Activated T-cell treated with anti-CD3 and anti-CD28 coated beads, Interleukin-2, amount 50 U/mL, for 24 hours (primary cell): ENCODE results near the gene FCHSD1.

Experiments used
- DNase-seq: peaks from one replicate; pipeline ENCODE4 v3.0.0-alpha.2; 2020
- H3K27ac Mint-ChIP-seq: 2 replicates; pipeline ENCODE4 v1.8.0; 2020; ENCODE audit warnings: mild to moderate bottlenecking, mixed read lengths
- H3K27me3 Mint-ChIP-seq: 2 replicates; pipeline ENCODE4 v1.8.0; 2020; ENCODE audit warnings: mixed read lengths
- H3K36me3 Mint-ChIP-seq: 2 replicates; pipeline ENCODE4 v1.8.0; 2020; ENCODE audit warnings: low read depth, mixed read lengths
- H3K4me1 Mint-ChIP-seq: 2 replicates; pipeline ENCODE4 v1.8.0; 2020; ENCODE audit warnings: low read depth, mixed read lengths
- H3K4me3 Mint-ChIP-seq: 2 replicates; pipeline ENCODE4 v1.8.0; 2020; ENCODE audit warnings: mild to moderate bottlenecking, moderate library complexity, mixed read lengths
- H3K9me3 Mint-ChIP-seq: 2 replicates; pipeline ENCODE4 v1.8.0; 2020; ENCODE audit warnings: mixed read lengths

Gene FCHSD1

DNA sequence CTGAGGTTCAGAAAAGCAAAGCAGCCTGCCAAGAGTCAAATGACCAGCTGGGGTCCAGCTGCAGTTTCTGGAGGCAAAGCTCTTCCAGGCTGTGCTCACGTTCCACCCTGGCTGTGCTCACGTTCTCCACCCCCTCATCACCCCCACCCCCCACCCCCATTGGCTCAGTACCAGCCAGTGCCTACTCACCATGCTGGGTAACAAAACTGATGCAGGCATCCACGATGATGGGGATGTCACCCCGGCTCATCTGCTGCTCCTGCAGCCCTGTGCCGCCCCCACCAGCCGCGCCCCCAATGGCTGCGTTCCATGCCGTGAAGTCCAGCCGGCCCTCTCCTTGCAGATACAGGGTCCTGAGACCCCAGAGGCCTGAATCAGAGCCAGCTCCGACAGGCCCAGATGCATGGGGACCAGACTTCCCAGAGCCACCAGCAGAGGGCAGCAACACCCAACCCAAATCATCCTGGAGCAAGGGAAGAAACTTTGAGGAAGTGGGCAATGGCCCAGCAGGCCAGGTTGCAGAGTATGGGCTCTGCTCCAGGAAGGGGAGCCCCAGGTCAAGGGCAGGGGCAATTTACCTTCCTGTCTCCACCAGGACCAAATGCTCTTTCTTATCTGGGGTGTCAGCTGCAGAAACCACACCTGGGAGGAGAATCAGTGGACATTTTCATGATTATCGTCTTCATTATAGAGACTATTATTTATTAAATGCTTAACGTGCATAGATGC, 13.7 kb upstream of the FCHSD1 start:
- peaks cover 5% of the 10 kb centered on the region for H3K4me1 Mint-ChIP-seq
- no peaks in the 10 kb centered on the region for H3K27me3 Mint-ChIP-seq
- H3K27ac Mint-ChIP-seq: no peak overlapping the region
- no peaks in the 10 kb centered on the region for H3K36me3 Mint-ChIP-seq
- H3K4me3 Mint-ChIP-seq: no peak overlapping the region
- H3K9me3 Mint-ChIP-seq: no peaks in the 10 kb centered on the region
- peak; percentile 88 for DNase-seq

DNA sequence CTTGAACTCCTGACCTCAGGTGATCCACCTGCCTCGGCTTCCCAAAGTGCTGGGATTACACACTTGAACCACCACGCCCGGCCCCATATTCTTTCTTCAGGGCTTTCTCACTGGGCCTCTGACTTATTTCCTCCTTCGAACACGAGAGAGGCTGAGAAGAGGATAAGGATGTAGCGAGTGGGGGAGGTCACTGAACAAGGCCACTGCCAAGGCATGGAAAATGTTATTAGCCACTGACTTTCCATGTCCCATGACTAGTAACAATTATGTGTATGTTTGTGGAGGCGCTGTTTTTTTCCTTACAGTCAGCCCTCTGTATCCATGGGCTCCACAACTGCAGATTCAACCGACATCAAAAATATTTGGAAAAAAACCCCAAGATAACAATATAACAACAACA, 12.3 kb upstream of the FCHSD1 start:
- no peak for DNase-seq
- H3K36me3 Mint-ChIP-seq: no peaks in the 10 kb centered on the region
- no peaks in the 10 kb centered on the region for H3K9me3 Mint-ChIP-seq
- H3K4me3 Mint-ChIP-seq: no peak overlapping the region
- no peaks in the 10 kb centered on the region for H3K27me3 Mint-ChIP-seq
- H3K27ac Mint-ChIP-seq: no peak overlapping the region
- H3K4me1 Mint-ChIP-seq: peaks cover 5% of the 10 kb centered on the region

DNA sequence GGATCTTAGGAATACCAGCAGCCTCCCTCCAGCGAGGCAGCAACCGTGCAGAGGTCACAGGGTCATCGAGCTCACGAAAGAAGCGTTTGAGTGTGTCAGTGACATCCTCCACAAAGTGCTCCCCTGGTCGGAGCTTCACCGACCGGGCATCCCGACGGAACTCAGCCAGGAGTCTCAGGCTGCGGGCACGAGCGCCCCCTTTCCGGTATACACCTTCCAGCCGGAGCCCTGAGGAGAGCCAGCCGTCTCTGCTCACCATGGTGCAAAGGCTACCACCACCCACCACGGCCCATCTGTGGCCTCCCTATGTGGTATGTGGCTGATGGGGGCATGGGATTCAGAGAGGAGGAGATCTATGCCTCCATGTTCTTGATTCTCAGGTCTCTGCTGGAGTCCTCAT, 10.8 kb upstream of the FCHSD1 start:
- peaks cover 8% of the 10 kb centered on the region for H3K4me1 Mint-ChIP-seq

DNA sequence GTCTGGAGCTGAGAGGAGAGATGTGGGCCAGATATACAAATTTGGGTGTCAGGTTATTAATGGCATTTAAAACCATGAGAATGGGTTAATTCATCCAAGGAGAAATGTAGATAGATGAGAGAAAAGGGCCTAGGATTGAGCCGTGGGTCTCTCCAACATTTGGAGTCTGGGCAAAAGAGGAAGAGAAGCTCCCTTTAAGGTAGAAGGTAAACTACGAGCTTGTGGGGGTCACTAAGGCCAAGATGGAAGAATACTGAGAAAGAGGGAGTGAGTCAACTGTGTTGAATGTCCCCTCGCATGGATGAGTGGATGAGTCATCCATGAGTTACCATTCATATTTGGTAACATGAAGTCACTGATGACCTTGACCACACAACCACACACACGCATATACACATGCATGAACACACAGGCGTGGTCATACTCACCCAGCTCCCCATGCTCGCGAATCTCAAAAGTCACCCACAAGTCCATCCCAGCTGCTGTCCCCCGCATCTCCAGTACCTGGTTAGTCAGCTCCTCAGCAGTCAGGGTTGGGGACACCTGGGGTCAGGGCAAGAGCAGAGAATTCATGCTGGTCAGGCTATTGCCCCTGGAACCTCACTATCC, 6.8 kb upstream of the FCHSD1 start:
- Mint-ChIP-seq H3K27ac (no peak overlapping the region), H3K4me1 (peaks cover 3% of the 10 kb centered on the region), H3K36me3 (no peaks in the 10 kb centered on the region), H3K4me3 (no peak overlapping the region), H3K9me3 (no peaks in the 10 kb centered on the region), H3K27me3 (no peaks in the 10 kb centered on the region)
- no peak for DNase-seq

More for the DNA sequence above, 10.8 kb upstream of the FCHSD1 start:
- Mint-ChIP-seq H3K27ac (no peak overlapping the region), H3K27me3 (no peaks in the 10 kb centered on the region), H3K4me3 (no peak overlapping the region), H3K9me3 (no peaks in the 10 kb centered on the region), H3K36me3 (no peaks in the 10 kb centered on the region)
- DNase-seq: no peak

DNA sequence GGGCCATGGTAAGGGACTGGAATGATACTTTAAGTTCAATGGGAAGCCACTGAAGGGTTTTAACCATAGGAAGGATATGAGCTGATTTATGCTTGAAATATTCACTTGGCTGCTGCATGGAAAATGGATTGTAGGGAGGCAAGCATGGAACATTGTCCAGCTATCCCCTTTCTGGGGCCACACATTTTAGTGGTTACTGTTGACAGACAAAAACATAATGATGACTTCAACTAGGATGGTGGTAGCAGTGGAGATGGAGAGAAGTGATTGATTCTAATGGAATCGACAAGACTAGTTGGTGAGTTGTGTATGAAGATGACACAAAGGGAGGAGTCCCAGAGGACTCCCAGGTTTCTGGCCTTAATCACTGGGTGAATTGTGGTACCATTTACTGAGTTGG, 6.2 kb upstream of the FCHSD1 start:
- DNase-seq: no peak
- peaks cover 3% of the 10 kb centered on the region for H3K4me1 Mint-ChIP-seq
- H3K36me3 Mint-ChIP-seq: no peaks in the 10 kb centered on the region
- no peaks in the 10 kb centered on the region for H3K9me3 Mint-ChIP-seq
- H3K4me3 Mint-ChIP-seq: no peak overlapping the region
- H3K27ac Mint-ChIP-seq: no peak overlapping the region
- no peaks in the 10 kb centered on the region for H3K27me3 Mint-ChIP-seq

DNA sequence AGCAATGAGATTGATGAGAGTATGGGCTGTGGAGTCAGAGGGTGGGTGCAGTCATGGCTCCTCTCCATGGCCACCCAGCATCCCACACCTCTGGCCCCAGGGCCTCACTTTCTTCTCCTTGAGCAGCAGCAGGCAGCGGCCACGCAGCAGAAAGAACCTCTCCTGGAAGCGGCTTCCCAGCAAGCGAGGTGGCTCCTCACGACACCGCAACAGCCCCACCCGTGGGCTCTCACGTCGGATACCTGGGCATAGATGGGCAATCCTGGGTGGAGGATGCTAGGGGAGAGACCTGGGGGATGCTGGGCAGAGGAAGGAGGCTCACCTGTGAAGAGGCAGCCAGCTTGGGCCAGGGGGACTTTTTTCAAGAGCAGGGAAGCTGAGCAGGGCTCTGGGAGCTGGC, 5.2 kb upstream of the FCHSD1 start:
- H3K27ac Mint-ChIP-seq: no peak overlapping the region
- no peak for DNase-seq
- no peaks in the 10 kb centered on the region for H3K36me3 Mint-ChIP-seq
- H3K9me3 Mint-ChIP-seq: no peaks in the 10 kb centered on the region
- H3K4me3 Mint-ChIP-seq: no peak overlapping the region
- peaks cover 13% of the 10 kb centered on the region for H3K4me1 Mint-ChIP-seq
- H3K27me3 Mint-ChIP-seq: no peaks in the 10 kb centered on the region

DNA sequence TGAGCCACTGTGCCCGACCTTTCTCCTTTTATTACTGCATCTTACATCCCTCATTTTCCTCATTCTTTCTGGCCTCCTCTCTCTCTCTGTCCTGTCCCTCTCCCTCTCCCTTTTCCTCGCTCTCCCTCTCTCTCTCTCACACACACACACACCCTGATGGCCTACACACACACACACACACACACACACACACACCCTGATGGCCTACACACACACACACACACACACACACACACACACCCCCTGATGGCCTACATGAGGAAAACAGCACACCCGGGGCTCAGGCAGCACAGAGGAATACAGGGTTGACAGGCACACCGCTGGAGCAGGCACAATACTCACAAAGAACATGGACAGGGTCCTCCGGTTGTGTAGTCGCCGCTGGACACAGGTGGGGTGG, 3.8 kb upstream of the FCHSD1 start:
- no peak for DNase-seq
- Mint-ChIP-seq H3K27me3 (no peaks in the 10 kb centered on the region), H3K4me3 (no peak overlapping the region), H3K27ac (no peak overlapping the region), H3K4me1 (peaks cover 22% of the 10 kb centered on the region), H3K9me3 (no peaks in the 10 kb centered on the region), H3K36me3 (peaks cover 2% of the 10 kb centered on the region)

DNA sequence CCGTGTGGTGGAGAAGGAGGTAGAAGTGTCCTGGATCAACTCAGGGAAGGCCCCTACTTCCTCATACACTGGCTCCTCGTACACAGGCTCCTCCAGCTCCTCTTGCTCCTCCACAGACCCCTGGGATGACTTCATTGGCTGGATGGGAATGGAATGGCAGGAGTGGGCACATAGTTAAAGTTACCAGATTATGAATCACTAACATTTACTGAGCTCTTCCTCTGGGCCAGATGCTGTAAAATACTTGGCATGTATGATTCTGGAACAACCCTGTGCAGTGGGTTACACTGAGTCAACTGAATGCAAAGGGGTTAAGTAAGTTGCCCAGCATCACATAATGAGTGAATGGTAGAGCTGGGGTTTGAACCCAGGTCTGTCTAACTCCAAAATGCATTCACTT, 3.1 kb upstream of the FCHSD1 start:
- Mint-ChIP-seq H3K36me3 (peaks cover 2% of the 10 kb centered on the region), H3K27ac (no peak overlapping the region), H3K27me3 (no peaks in the 10 kb centered on the region), H3K4me3 (no peak overlapping the region), H3K9me3 (no peaks in the 10 kb centered on the region), H3K4me1 (peaks cover 28% of the 10 kb centered on the region)
- DNase-seq: no peak

DNA sequence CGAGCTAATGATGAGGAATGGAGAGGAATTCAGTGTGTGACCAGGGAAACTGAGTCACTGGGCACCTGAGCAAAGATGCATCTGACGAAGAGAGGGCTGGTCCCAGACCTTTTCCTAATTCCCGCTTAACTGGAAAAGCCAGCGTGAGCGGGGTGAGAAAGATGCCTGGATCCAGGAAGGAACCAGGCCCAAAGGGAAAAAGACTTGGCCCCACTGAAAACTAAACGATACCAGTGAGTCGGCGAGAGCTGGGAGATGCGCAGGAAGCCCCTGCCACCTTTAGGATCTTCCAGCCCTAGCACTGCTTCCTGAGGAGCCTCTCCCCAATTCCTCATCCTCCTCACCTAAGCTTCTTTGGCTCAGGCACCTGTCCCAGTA, 499 bp upstream of the FCHSD1 start:
- no peaks in the 10 kb centered on the region for H3K27me3 Mint-ChIP-seq
- peaks cover 17% of the 10 kb centered on the region for H3K36me3 Mint-ChIP-seq
- peak overlapping the region; percentile 94 for H3K4me3 Mint-ChIP-seq
- DNase-seq: no peak
- no peaks in the 10 kb centered on the region for H3K9me3 Mint-ChIP-seq
- H3K27ac Mint-ChIP-seq: peak overlapping the region; percentile 74
- peaks cover 28% of the 10 kb centered on the region for H3K4me1 Mint-ChIP-seq

DNA sequence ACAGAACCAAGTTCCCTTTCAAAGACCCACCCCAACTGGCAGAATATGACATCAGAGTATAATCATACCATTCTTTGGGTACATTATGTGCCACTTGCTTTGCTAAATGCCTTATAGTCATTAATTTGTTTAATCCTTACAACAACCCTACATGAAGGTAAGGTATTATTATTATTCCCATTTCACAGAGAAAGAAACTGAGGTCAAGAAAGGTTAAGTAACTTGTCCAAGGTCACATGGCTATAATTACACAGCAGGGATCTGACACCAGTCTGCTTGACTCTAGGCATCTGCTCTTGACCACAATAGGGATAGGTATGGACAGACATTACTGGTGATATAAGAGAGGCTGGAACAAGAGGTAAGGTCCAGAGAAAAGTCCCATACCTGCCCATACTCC, 1.2 kb downstream of the FCHSD1 start:
- Mint-ChIP-seq H3K4me3 (peak overlapping the region; percentile 94), H3K27ac (peak overlapping the region; percentile 79), H3K9me3 (no peaks in the 10 kb centered on the region), H3K27me3 (no peaks in the 10 kb centered on the region), H3K4me1 (peaks cover 28% of the 10 kb centered on the region), H3K36me3 (peaks cover 33% of the 10 kb centered on the region)
- no peak for DNase-seq

DNA sequence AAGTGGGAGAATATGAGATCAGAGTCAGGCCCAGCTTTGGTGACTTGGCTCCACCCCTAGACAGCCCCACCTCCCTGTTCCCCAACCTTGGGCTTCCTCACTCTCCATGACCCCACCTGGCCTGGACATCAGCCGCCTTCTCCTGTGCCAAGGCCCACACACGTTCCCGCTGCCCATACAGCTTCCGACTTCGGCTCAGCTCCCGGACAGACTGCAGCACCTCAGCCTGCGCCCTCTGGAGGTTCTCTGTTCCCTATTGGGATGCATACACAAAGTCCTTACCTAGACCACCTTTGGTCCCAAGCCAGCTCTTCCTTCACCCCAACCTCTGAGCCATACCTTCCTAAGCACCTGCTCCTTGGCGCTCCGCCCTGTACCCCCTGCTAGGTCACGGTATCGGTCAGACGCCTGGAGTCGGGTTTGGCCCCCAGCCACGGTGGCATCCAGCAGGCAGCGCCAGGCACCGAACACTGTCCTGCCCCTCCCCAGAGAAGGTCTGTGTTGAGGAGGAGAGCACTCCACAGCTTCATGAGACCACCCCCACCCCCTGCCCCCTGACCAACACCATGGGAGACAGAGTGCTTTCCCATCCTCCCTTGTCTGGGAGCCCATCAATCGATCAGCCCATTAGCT, 2.0 kb downstream of the FCHSD1 start:
- DNase-seq: no peak
- Mint-ChIP-seq H3K36me3 (peaks cover 41% of the 10 kb centered on the region), H3K27ac (peak overlapping the region; percentile 48), H3K4me3 (no peak overlapping the region), H3K4me1 (peaks cover 28% of the 10 kb centered on the region), H3K27me3 (no peaks in the 10 kb centered on the region), H3K9me3 (no peaks in the 10 kb centered on the region)

DNA sequence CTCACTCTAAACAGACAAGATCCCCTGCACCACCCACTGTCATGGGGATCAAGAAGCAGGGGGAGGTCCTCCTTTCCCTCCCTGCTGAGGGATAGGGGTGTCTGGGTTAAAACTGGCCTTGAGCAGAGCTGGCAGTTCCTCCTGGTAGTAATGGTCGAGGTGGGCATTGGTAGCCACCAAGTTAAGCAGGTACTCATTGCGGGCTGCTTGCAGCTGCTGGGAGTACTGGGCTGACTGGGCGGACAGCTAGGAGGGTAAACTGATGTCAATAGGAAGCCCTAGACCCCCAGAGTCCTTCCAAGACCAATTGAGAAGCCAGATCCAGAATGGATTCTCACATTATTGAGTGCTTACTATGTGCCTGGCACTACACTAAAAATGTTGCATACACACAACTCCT, 3.4 kb downstream of the FCHSD1 start:
- Mint-ChIP-seq H3K27me3 (no peaks in the 10 kb centered on the region), H3K36me3 (peaks cover 51% of the 10 kb centered on the region), H3K4me3 (no peak overlapping the region), H3K4me1 (peaks cover 28% of the 10 kb centered on the region), H3K27ac (peak overlapping the region; percentile 19), H3K9me3 (no peaks in the 10 kb centered on the region)
- DNase-seq: no peak

DNA sequence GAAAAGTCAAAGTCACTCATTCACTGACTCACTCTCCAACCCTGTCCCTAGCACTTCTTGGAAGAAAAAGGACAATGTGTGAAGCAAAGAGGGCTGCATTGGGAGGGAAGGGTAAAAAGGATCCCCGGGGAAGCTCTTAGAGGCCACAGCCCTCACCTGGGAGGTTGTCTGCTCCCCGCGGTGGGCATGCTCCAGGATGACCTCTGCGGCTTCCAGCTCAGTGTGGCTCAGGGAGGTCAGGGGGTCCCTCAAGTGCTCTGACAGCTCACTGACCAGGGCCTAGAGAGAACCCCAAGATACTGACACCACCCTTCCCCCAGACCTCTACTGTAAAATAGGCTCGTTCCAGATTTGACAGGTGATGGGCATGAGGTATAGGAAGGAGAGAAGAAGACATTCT, 4.0 kb downstream of the FCHSD1 start:
- Mint-ChIP-seq H3K27ac (peak overlapping the region; percentile 19), H3K4me1 (peaks cover 26% of the 10 kb centered on the region), H3K4me3 (no peak overlapping the region), H3K36me3 (peaks cover 57% of the 10 kb centered on the region), H3K27me3 (no peaks in the 10 kb centered on the region), H3K9me3 (no peaks in the 10 kb centered on the region)
- no peak for DNase-seq

DNA sequence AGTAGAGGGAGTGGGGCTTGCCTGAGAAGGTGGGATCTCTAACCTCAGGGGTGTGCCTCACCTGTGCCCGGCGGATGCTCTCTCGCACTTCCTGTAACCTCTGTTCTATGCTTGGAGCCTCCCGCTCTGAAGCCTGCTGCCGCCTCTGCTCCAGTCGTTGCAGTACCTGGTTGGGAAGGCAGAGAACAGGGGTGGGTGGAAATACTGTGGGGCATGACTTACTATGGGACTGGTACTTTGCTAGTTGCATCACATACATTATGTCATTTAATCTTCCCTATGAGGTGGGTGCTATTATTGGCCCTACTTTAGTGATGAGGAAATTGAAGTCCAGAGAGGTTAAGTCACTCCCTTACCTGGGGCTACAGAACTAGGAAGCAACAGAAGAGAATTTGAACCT, 5.2 kb downstream of the FCHSD1 start:
- Mint-ChIP-seq H3K9me3 (no peaks in the 10 kb centered on the region), H3K4me1 (peaks cover 29% of the 10 kb centered on the region), H3K4me3 (no peak overlapping the region), H3K27ac (peak overlapping the region; percentile 24), H3K27me3 (no peaks in the 10 kb centered on the region), H3K36me3 (peaks cover 68% of the 10 kb centered on the region)
- DNase-seq: no peak

DNA sequence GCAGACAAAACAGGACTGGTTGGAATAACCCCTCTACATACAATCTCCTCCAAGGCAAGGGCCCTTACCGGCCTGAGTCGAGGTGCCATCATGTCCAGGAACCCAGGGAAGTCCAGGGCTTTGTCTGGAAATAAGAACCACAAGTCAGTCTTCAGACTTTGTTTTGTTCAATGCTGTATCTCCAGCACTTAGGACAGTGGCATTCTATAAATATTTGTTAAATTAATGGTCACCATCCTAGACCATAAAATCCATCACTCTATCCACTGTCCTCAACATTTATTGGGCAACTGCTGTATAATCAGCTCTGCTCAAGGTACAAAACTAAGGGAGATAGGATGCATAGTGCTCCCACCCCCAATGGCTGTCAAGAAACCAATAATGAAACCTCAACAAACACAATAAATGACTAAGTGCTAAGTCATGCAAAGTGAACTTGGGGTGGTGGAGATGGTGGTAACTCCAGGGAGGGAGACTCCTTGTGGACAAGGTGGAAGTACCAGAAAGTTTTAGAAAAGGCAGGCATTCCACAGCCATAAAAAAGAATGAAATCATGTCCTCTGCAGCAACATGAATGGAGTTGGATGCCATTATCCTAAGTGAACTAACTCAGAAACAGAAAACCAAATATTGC, 9.5 kb downstream of the FCHSD1 start:
- Mint-ChIP-seq H3K4me1 (peaks cover 30% of the 10 kb centered on the region), H3K27ac (peak overlapping the region; percentile 77), H3K36me3 (peaks cover 91% of the 10 kb centered on the region), H3K27me3 (no peaks in the 10 kb centered on the region), H3K4me3 (no peak overlapping the region), H3K9me3 (no peaks in the 10 kb centered on the region)
- DNase-seq: no peak
